Transverse colon (tissue), 4 donors: ENCODE data around the gene TMEM163. TPM values are rescaled to one million over a fixed set of nuclear protein-coding genes. Genes with fewer than 3 reads are reported as not detected.
"Not testable (repeated sequence)": the region's sequence is repeated elsewhere in the genome, so short reads cannot be mapped to it uniquely, and the experiment has no call there.

Experiments
- DNase-seq: peaks from one replicate; pipeline ENCODE4 v3.0.0-alpha.2; 2019
- H3K27ac ChIP-seq, 4 donors: fragments of 200-600 bp; sonication (generic); 2 replicates each; pipeline ENCODE4 v1.5.1; 2016 to 2018; ENCODE audit warnings: inconsistent platforms in 4 of 4
- H3K27me3 ChIP-seq: fragments of 200-600 bp; sonication (generic); 2 replicates; pipeline ENCODE4 v1.5.1; 2017; ENCODE audit warnings: inconsistent platforms
- H3K36me3 ChIP-seq, 4 donors: fragments of 200-600 bp; sonication (generic); 2 replicates each; pipeline ENCODE4 v1.5.1; 2017 to 2019; ENCODE audit warnings: inconsistent platforms in 4 of 4
- H3K4me1 ChIP-seq, 4 donors: fragments of 200-600 bp; sonication (generic); 2 replicates each; pipeline ENCODE4 v1.5.1; 2017 to 2020; ENCODE audit warnings: inconsistent platforms in 4 of 4
- H3K4me3 ChIP-seq, 4 donors: fragments of 200-600 bp; sonication (generic); 1 replicate in 1 of 4; 2 replicates in 3 of 4; pipeline versions ENCODE4 v1.5.1 to v1.6.1; 2017 to 2019; ENCODE audit warnings: inconsistent platforms in 4 of 4
- H3K9me3 ChIP-seq, 2 donors: fragments of 200-600 bp; sonication (generic); 2 replicates each; pipeline ENCODE4 v1.5.1; 2017 to 2019; ENCODE audit warnings: inconsistent platforms in 2 of 2
- CTCF ChIP-seq, 5 experiments: fragments of 200-600 bp in 3 of 5; fragments of 450-650 bp in 2 of 5; sonication (generic) in 3 of 5; IDR thresholded peaks; 1 replicate in 2 of 5; 2 replicates in 3 of 5; pipeline ENCODE4 v1.5.1; 2016 to 2017; ENCODE audit warnings: antibody characterized with exemption in 5 of 5, inconsistent platforms in 3 of 5, mild to moderate bottlenecking in 2 of 5, moderate library complexity in 1 of 5
- EP300 ChIP-seq: sonication (generic); formaldehyde crosslinking; IDR thresholded peaks from one replicate; pipeline ENCODE4 v1.6.1; 2017; ENCODE audit warnings: antibody characterized with exemption, low read depth
- POLR2A ChIP-seq: fragments of 450-650 bp; IDR thresholded peaks from one replicate; pipeline ENCODE4 v1.6.1; 2016; ENCODE audit warnings: antibody characterized with exemption, mild to moderate bottlenecking, moderate library complexity
- POLR2AphosphoS5 ChIP-seq, 3 donors: sonication (generic); formaldehyde crosslinking; IDR thresholded peaks; one replicate each; pipeline ENCODE4 v1.6.1; 2016; ENCODE audit warnings: antibody characterized with exemption in 3 of 3
- WGBS, 2 donors: methylation state at CpG; one replicate each; pipeline ENCODE4 v1.1.5; 2018; ENCODE audit warnings: low coverage in 1 of 2; 5-methylcytosine and 5-hydroxymethylcytosine counted together
- in situ Hi-C, 4 donors: fragments of 200-750 bp; cut with MboI; loops; one replicate each; pipeline versions ENCODE4 v1.15.0 to v1.15.1; 2017; ENCODE audit warnings: low sequenced_read_pairs in 3 of 4, low pct_ligation_motif_present in 1 of 4, low pct_unique_long_range_greater_than_20kb in 1 of 4
- intact Hi-C: fragments of 100-400 bp; cut with DNase I; formaldehyde crosslinking; loops from one replicate; pipeline ENCODE4 v1.15.1; 2023; ENCODE audit warnings: low total_unique reads
- total RNA-seq, 4 donors: library from RNA; depleted of rRNA; stranded (reverse); fragments of >200 nt; gene quantifications; one replicate each; pipeline ENCODE4 v1.1.0, GENCODE V29; 2016

TMEM163 gene
- total RNA-seq, 4 donors from 2014 or later, result 0.48 TPM; not detected in 3

DNA sequence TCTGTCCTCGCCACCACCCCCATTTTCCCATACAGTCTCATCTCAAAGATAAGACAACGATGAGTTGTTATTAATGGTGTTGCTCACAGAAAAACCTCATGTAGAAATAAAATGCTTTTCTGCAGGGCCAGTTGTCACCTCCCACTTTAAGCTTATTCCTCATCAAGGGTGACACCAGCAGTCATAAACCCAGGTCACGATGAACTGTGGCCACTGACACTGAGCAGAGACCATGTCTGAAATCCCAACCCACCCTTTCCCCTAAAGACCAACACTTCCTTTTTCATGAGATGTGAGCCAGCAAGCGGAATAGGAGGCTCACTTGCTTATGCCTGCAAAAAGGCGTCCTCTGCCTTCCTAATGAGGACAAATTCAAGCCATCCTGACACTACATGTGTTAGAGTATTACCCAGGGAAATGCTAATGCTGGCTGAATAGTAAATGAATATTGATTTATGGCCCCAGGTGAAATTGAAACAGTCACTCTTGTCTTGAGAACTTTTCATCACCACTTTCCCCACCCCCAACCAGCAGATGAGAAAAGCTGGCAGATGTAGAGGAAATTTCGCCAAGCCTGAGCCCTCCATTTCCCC is 236.6 kb downstream of the TMEM163 start:
- intact Hi-C loops, result no loop called here
- H3K4me1 ChIP-seq, result no peaks in the 10 kb centered on the region

GRCh38 chr2:134479696-134480330 is 239.0 kb downstream of the TMEM163 start:
- Histone ChIP-seq H3K4me1 (no peaks in the 10 kb centered on the region), H3K27ac (no peak overlapping the region), H3K27me3 (no peaks in the 10 kb centered on the region), H3K4me3 (no peak overlapping the region), H3K36me3 (no peaks in the 10 kb centered on the region), H3K9me3 (no peaks in the 10 kb centered on the region)
- TF ChIP-seq CTCF (IDR thresholded peaks at IDR 0.05), result no peak
- TF ChIP-seq POLR2AphosphoS5 (IDR thresholded peaks at IDR 0.05), result no peak
- TF ChIP-seq EP300, result no peak
- TF ChIP-seq POLR2A, result no peak
- intact Hi-C loops (no loop called here), in situ Hi-C loops (no loop called here)
- DNase-seq, result no peak
- WGBS, 2 donors, result 83 to 92% methylated on average over 2 to 4 of the region's 4 CpGs

More for the DNA sequence above, 236.6 kb downstream of the TMEM163 start:
- no peaks in the 10 kb centered on the region for H3K9me3 ChIP-seq
- no peak overlapping the region for H3K27ac ChIP-seq
- no peaks in the 10 kb centered on the region for H3K36me3 ChIP-seq
- H3K4me3 ChIP-seq, result no peak overlapping the region
- DNase-seq, result no peak
- TF ChIP-seq POLR2A, result no peak
- no peak for TF ChIP-seq EP300
- no peak for TF ChIP-seq POLR2AphosphoS5 (IDR thresholded peaks at IDR 0.05)
- no peak for TF ChIP-seq CTCF (IDR thresholded peaks at IDR 0.05)
- in situ Hi-C loops, result no loop called here
- H3K27me3 ChIP-seq, result no peaks in the 10 kb centered on the region
- WGBS, 2 donors, result 85 to 100% methylated on average over 3 to 6 of the region's 6 CpGs

DNA sequence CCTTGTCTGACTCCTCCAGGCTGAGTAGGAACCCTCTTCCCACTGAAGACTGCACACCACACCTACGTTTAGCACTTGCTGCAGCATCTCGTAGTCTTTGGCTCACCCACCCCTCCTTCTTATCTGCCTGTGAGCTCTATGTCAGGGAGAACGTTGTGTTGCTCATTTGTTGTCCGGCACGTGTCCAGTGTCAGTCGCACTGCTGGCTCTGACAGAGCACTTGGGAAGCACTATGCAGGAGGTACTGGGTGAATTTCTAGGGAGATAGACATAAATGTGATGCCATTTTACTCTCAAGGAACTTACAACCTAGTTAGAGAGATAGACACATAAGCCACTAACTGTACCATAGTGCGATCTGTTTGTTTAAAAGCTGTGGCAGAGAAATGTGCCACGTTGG is 241.8 kb downstream of the TMEM163 start:
- intact Hi-C loops, H3K27me3 ChIP-seq, H3K4me3 ChIP-seq, H3K36me3 ChIP-seq, in situ Hi-C loops, H3K9me3 ChIP-seq, DNase-seq, H3K27ac ChIP-seq, H3K4me1 ChIP-seq: not testable (repeated sequence)
- 81 to 88% methylated on average over 8 of the region's 8 CpGs for WGBS, 2 donors

DNA sequence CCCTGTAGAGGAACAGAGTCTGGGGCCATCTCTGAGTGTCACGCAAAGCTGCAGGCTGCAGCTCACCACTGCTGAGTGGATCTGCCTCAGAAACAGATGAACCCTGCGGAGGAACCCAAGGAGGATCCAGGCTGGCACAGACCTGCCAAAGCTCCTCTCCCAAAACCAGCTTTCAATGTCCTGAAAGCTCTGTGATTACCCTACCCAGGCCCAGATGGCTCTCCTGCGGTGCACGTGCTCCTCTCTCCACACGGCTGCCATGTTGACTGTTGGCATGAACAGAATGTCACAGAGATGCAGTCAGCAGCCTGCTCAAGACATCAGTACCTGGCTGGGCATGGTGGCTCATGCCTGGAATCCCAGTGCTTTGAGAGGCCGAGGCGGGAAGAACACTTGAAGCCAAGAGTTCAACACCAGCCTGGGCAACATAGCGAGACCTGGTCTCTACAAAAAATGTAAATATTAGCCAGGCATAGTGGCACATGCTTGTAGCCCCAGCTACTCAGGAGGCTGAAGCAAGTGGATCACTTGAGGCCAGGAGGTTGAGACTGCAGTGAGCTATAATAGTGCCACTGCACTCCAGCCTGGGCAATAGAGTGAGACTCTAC is 248.1 kb downstream of the TMEM163 start:
- Histone ChIP-seq H3K27ac (no peak overlapping the region), H3K4me1 (peaks cover 0 to 2% (median 0%) of the 10 kb centered on the region in 4 donors), H3K27me3 (no peaks in the 10 kb centered on the region), H3K9me3 (no peaks in the 10 kb centered on the region), H3K36me3 (no peaks in the 10 kb centered on the region), H3K4me3 (no peak overlapping the region)
- intact Hi-C loops (no loop called here), in situ Hi-C loops (loop anchor here in 3 of 4 donors (25.0 kb wide), 1 partner anchor 417 kb away; no protein-coding TSS in a partner anchor)
- 96% methylated on average over 8 of the region's 8 CpGs; no CpG with 5 or more reads in 1 of the 2 donors for WGBS, 2 donors
- DNase-seq, result no peak
- TF ChIP-seq CTCF (IDR thresholded peaks at IDR 0.05), result no peak
- no peak for TF ChIP-seq POLR2AphosphoS5 (IDR thresholded peaks at IDR 0.05)
- no peak for TF ChIP-seq POLR2A
- TF ChIP-seq EP300, result no peak
